ENCODE measurements around the gene HNRNPM.

DNA sequence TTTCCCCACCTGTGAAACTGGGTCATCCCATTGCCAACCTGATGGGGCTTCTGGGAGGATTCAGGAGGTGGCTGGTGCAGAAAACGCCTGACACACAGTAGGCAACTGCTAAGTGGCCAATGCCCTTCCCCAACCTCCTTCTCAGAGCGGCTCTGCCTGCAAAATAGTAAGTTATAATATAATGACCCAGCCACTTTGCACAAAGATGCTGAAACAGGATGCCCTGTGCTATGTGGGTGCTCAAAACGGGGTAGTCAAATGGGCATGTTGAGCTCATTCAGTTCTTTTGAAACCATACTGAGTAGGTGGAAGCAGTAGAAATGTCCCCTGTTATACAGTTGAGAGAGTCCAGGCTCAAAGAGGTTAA, 31.2 kb upstream of the HNRNPM start:
- TF ChIP-seq ZNF384 (IDR thresholded peaks at IDR 0.05) (no peak), ARNT (IDR thresholded peaks at IDR 0.05) (no peak), SP1 (IDR thresholded peaks at IDR 0.05) (no peak), BHLHE40 (IDR thresholded peaks at IDR 0.05; ENCODE audit: borderline replicate concordance) (no peak), TARDBP (IDR thresholded peaks at IDR 0.05) (no peak), L3MBTL2 (conservative IDR thresholded peaks at IDR 0.05) (no peak), CTBP1 (IDR thresholded peaks at IDR 0.05; ENCODE audit: borderline replicate concordance) (no peak), FOXM1 (IDR thresholded peaks at IDR 0.05; ENCODE audit: borderline replicate concordance) (no peak), NFRKB (IDR thresholded peaks at IDR 0.05) (no peak)
- TF ChIP-seq, protein P1, sequence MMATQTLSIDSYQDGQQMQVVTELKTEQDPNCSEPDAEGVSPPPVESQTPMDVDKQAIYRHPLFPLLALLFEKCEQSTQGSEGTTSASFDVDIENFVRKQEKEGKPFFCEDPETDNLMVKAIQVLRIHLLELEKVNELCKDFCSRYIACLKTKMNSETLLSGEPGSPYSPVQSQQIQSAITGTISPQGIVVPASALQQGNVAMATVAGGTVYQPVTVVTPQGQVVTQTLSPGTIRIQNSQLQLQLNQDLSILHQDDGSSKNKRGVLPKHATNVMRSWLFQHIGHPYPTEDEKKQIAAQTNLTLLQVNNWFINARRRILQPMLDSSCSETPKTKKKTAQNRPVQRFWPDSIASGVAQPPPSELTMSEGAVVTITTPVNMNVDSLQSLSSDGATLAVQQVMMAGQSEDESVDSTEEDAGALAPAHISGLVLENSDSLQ (IDR thresholded peaks at IDR 0.05) = no peak

All from HEK293T (cell line).